GM12875 (cell line): ENCODE results near the gene CYTL1.

Experiments
- H3K4me3 ChIP-seq: one replicate; pipeline ENCODE4 v1.5.1; 2011; ENCODE audit warnings: low read depth, low read length, control low read depth
- TF ChIP-seq, protein P1 (sequence below): IDR thresholded peaks from 2 replicates; pipeline ENCODE4 v1.5.1; 2011; ENCODE audit warnings: low read depth, mild to moderate bottlenecking, control low read depth, inconsistent platforms, low read length, moderate library complexity, borderline replicate concordance; ENCODE audit not compliant: insufficient read depth

The CYTL1 gene

DNA sequence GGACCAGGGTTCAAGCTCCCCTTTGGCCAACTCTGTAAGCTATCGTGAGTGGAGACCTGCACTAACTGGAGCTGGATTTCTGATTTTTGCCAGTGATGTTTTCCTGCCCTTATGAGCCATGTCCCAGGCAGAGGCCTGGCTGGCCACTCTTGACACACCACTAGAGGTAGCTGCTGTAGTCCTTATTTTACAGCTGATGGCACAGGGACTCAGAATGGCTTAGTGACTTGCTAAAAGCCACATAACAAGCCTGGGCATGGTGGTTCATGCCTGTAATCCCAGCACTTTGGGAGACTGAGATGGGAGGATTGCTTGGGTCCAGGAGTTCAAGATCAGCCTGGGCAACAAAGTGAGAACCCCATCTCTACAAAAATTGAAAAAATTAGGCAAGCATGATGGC is 33.4 kb downstream of the CYTL1 start:
- TF ChIP-seq, protein P1, sequence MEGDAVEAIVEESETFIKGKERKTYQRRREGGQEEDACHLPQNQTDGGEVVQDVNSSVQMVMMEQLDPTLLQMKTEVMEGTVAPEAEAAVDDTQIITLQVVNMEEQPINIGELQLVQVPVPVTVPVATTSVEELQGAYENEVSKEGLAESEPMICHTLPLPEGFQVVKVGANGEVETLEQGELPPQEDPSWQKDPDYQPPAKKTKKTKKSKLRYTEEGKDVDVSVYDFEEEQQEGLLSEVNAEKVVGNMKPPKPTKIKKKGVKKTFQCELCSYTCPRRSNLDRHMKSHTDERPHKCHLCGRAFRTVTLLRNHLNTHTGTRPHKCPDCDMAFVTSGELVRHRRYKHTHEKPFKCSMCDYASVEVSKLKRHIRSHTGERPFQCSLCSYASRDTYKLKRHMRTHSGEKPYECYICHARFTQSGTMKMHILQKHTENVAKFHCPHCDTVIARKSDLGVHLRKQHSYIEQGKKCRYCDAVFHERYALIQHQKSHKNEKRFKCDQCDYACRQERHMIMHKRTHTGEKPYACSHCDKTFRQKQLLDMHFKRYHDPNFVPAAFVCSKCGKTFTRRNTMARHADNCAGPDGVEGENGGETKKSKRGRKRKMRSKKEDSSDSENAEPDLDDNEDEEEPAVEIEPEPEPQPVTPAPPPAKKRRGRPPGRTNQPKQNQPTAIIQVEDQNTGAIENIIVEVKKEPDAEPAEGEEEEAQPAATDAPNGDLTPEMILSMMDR = no peak
- no peak overlapping the region for H3K4me3 ChIP-seq

DNA sequence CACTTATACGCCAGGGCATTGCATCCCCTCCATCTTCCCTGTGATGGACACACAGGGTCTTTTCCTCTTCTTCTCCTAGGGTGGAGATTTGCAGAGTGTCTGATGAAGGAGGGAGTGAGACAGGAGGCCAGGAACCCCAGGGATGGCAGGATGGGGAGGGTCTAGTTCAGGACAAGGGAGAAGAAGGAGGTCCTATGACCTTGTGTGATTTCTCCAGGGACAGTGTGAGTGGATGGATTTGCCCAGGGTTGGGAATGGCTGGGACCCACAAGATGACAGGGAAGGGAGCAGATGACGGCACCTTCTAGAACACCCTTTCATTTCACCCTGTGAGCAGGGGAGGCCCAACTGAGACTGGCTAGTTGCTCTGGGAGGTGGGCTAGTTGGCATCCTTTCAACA is 34.2 kb downstream of the CYTL1 start:
- TF ChIP-seq, protein P1 = no peak
- no peak overlapping the region for H3K4me3 ChIP-seq

DNA sequence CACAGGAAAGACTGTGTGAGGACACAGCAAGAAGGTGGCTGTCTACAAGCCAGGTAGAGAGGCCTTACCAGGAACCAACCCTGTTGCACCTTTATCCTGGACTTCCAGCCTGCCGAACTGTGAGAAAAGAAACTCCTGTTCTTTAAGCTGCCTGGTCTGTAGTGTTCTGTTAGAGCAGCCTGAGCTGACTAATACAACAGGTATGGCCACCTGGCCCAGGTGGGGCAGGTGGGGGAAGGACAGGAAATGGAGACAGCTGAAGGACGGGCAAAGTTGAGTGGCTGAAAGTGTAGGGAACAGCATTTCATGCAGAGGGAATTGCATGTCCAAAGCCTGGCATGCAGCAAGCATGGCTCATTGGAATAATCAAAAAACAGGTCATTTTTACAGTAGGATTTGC is 35.1 kb downstream of the CYTL1 start:
- H3K4me3 ChIP-seq = no peak overlapping the region
- TF ChIP-seq, protein P1 = no peak

DNA sequence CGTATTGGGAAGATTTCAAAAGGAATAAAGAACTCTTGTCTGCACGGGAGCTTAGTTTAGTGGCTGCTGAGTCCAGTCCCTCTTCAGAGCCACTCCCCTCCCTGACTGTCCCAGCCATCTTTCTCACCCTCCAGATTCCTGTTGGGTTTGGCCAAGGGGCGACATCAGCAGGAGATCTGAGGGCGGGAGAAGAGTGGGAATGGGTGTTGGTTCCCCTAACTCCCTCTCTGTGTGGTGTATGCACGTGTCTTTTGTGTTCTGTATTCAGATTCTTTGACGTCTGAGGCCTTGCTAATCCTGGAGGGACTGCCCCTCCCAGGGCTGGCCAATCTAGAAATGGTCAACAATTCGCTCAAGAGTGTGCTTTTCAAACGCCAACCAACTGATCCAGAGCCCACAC is 37.4 kb downstream of the CYTL1 start:
- TF ChIP-seq, protein P1 = no peak
- no peak overlapping the region for H3K4me3 ChIP-seq

DNA sequence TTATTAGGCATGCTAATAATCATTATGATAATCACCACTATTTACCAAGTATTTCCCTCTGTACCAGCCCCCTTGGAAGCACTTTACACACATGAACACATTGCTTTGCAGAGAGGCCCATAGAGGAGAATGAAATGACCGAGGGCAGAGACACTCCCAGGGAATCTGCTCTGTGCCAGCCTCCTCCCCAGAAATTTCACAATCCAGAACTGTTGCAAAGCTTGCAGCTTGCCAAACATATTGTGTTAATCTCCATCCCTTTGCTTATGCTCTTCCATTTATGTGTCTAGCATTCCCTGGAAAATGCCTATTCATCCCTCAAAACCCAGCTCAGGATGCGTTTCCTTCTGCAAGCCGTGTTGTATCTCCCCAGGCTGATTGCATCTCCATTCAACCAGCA is 37.8 kb downstream of the CYTL1 start:
- no peak overlapping the region for H3K4me3 ChIP-seq
- TF ChIP-seq, protein P1 = no peak

DNA sequence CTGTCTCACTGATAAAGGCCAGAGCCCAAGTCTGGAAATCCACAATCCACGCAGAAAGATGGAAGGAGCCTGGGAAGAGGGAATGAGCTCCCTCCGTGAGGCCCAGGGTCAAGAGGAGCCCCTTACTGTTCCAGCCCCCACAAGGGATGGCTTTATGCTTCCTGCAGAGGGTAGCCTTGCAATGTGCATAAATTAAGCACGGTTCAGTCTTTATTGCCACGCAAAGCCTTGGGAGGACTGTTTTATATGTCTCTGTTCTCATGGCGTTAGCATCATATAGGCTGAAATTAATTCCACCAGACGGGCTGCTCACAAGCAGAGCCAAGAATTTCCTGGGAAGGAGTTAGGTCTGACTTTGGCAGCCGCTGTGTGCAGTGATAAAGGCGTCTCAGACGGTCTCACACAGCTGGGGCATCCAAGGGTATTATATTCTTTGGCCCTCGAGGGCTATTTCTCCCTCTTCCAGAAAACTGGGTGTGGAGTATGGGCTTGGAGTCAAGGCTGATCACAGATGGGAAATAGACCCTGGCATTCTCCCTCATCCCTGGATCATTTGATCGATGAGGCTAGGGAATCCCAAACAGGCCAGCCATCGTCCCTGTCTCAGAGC is 38.5 kb downstream of the CYTL1 start:
- H3K4me3 ChIP-seq = no peak overlapping the region
- TF ChIP-seq, protein P1 = no peak

DNA sequence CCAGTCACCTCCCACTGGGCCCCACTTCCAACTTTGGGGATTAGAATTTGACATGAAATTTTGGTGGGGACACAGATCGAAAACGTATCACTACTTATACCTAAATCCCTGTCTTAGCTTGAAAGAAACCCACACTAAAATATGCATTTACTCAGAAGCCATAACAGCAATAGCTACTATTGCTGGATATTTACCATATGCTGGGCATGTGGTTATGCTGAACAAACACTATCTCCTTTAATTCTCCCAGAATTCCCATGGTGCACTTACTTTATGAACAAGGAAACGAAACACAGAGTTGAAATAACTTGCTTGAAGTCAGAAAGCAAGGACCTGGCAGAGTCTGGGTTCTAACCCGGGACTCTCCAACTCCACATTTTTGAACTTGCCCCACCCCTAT is 39.3 kb downstream of the CYTL1 start:
- H3K4me3 ChIP-seq = no peak overlapping the region
- TF ChIP-seq, protein P1 = no peak
